K562 (cell line): ENCODE data around the gene SLC38A1. TPM values are rescaled to one million over a fixed set of nuclear protein-coding genes. Genes with fewer than 3 reads are reported as not detected.

Experiments used
- ATAC-seq: fragments of 200-7000 bp; cut with Tn5 transposase; 3 replicates; pipeline ENCODE4 v1.9.1; 2020; ENCODE audit warnings: moderate library complexity
- BruUV-seq: library from RNA; stranded (reverse); fragments of 400-500 nt; replicated peaks from 2 replicates; lab custom pipeline; 2021; lab: Mats Ljungman, UMichigan
- CTCF ChIA-PET: fragments of 300-600 bp; formaldehyde crosslinking; extraction: SDS; loops from one replicate; lab custom pipeline; 2021; ENCODE audit warnings: low intra/inter-chr PET ratio; lab: Yijun Ruan, JAX
- POLR2A ChIA-PET: fragments of 300-600, 350-650 bp; sonication (Branson Sonifier 250); formaldehyde crosslinking; extraction: SDS; loops from one replicate; lab custom pipeline; 2021; ENCODE audit warnings: antibody characterized with exemption, inconsistent platforms; lab: Yijun Ruan, JAX
- DNase-seq, 4 experiments: peaks; one replicate each; pipeline versions ENCODE4 v3.0.0 to v3.0.0-alpha.2; 2011 to 2018; ENCODE audit warnings: low spot score in 3 of 4, mixed read lengths in 3 of 4; ENCODE audit errors: extremely low read depth in 1 of 4
- FAIRE-seq: peaks from 2 replicates; lab custom pipeline; 2011; peaks lifted over from hg19 to GRCh38; lab: Jason Lieb, UNC
- H2AFZ ChIP-seq: 2 replicates; pipeline ENCODE4 v1.6.0; 2011; ENCODE audit warnings: low read depth, low read length, control low read depth, inconsistent platforms
- H3K27ac ChIP-seq: fragments of 200-600 bp; 3 replicates; pipeline ENCODE4 v1.8.0; 2011; ENCODE audit warnings: low read depth, mild to moderate bottlenecking, control low read depth, inconsistent platforms, low read length, moderate library complexity, mixed read lengths; ENCODE audit errors: extremely low read depth
- H3K27me3 ChIP-seq, 2 experiments: fragments of 300-600 bp in 1 of 2; 2 replicates in 1 of 2; 3 replicates in 1 of 2; pipeline versions ENCODE4 v1.6.0 to v1.8.0; 2011; ENCODE audit warnings: inconsistent platforms in 2 of 2, low read length in 2 of 2, mild to moderate bottlenecking in 1 of 2, mixed read lengths in 1 of 2, moderate library complexity in 1 of 2; ENCODE audit not compliant: control insufficient read depth in 2 of 2, insufficient read depth in 2 of 2
- H3K36me3 ChIP-seq: fragments of 300-600 bp; 3 replicates; pipeline ENCODE4 v1.8.0; 2011; ENCODE audit warnings: mild to moderate bottlenecking, low read length, inconsistent platforms; ENCODE audit not compliant: control insufficient read depth, insufficient read depth
- H3K4me1 ChIP-seq, 2 experiments: fragments of 200-600 bp in 1 of 2; replicated peaks in 1 of 2; 2 replicates in 1 of 2; 3 replicates in 1 of 2; pipeline versions ENCODE4 v1.5.1 to v1.8.0; 2011; ENCODE audit warnings: inconsistent platforms in 2 of 2, low read length in 2 of 2, mild to moderate bottlenecking in 1 of 2, mixed read lengths in 1 of 2, moderate library complexity in 1 of 2; ENCODE audit not compliant: control insufficient read depth in 2 of 2, insufficient read depth in 2 of 2
- H3K4me2 ChIP-seq: 2 replicates; pipeline ENCODE4 v1.6.1; 2011; ENCODE audit warnings: low read length, control low read depth, inconsistent platforms, mixed read lengths; ENCODE audit not compliant: insufficient read depth
- H3K4me3 ChIP-seq: fragments of 200-600 bp; sonication (generic), shearing (Covaris generic); 2 replicates; pipeline ENCODE4 v1.5.1; 2016; ENCODE audit warnings: control low read depth, inconsistent platforms
- H3K79me2 ChIP-seq: fragments of 200-600 bp; 3 replicates; pipeline ENCODE4 v1.8.0; 2011; ENCODE audit warnings: low read length, inconsistent platforms; ENCODE audit not compliant: control insufficient read depth, insufficient read depth
- H3K9ac ChIP-seq, 2 experiments: 2 replicates each; pipeline versions ENCODE4 v1.6.0 to v1.6.1; 2011; ENCODE audit warnings: low read depth in 2 of 2, low read length in 2 of 2, control low read depth in 1 of 2, inconsistent platforms in 1 of 2, mild to moderate bottlenecking in 1 of 2, mixed read lengths in 1 of 2; ENCODE audit not compliant: insufficient read depth in 1 of 2
- H3K9me1 ChIP-seq: one replicate; pipeline ENCODE4 v1.6.0; 2011; ENCODE audit warnings: inconsistent platforms, mild to moderate bottlenecking, low read length, moderate library complexity; ENCODE audit not compliant: control insufficient read depth, insufficient read depth
- H3K9me3 ChIP-seq: replicated peaks from 2 replicates; pipeline ENCODE4 v1.5.1; 2011; ENCODE audit warnings: low read depth, low read length, inconsistent platforms; ENCODE audit not compliant: control insufficient read depth, insufficient read depth
- H4K20me1 ChIP-seq: replicated peaks from 2 replicates; pipeline ENCODE4 v1.6.1; 2011; ENCODE audit warnings: low read length, inconsistent platforms, mixed read lengths; ENCODE audit not compliant: control insufficient read depth, insufficient read depth
- CHD4 ChIP-seq: fragments of 200-600 bp; sonication (generic); IDR thresholded peaks from 3 replicates; pipeline ENCODE4 v1.6.1; 2012; ENCODE audit warnings: low read depth, mild to moderate bottlenecking, mixed read lengths, low read length, inconsistent platforms; ENCODE audit not compliant: insufficient read depth, insufficient replicate concordance, poor library complexity, severe bottlenecking
- EWSR1 ChIP-seq: fragments of 450-650 bp; IDR thresholded peaks from 2 replicates; pipeline ENCODE4 v1.6.1; 2018; ENCODE audit warnings: borderline replicate concordance, mild to moderate bottlenecking, low read depth, moderate library complexity; ENCODE audit not compliant: partially characterized antibody
- HDAC1 ChIP-seq, 2 experiments: fragments of 450-650 bp; IDR thresholded peaks; 2 replicates each; pipeline ENCODE4 v1.6.1; 2016 to 2017; ENCODE audit warnings: inconsistent platforms in 1 of 2, mild to moderate bottlenecking in 1 of 2, moderate library complexity in 1 of 2
- HMBOX1 ChIP-seq: sonication (generic); IDR thresholded peaks from 2 replicates; pipeline ENCODE4 v1.6.1; 2016
- PHTF2 ChIP-seq: fragments of 250-450 bp; sonication (Bioruptor Pico); IDR thresholded peaks from 2 replicates; pipeline ENCODE4 v1.5.0; 2021; ENCODE audit warnings: mild to moderate bottlenecking
- SIN3B ChIP-seq: fragments of 450-650 bp; IDR thresholded peaks from 2 replicates; pipeline ENCODE4 v1.6.1; 2017; ENCODE audit warnings: low read depth, mild to moderate bottlenecking, moderate library complexity
- ZNF274 ChIP-seq: IDR thresholded peaks from 2 replicates; pipeline ENCODE4 v1.6.1; 2011; ENCODE audit warnings: low read depth, mild to moderate bottlenecking, low read length, moderate library complexity, borderline replicate concordance
- ZNF507 ChIP-seq: conservative IDR thresholded peaks from 2 replicates; pipeline ENCODE4 v1.6.1; 2017; ENCODE audit warnings: missing genetic modification characterization, missing compliant biosample characterization
- ZNF696 ChIP-seq: fragments of 250-450 bp; sonication (Bioruptor Pico); conservative IDR thresholded peaks from 2 replicates; pipeline ENCODE4 v1.4.0; 2020; ENCODE audit warnings: mild to moderate bottlenecking, moderate library complexity
- WGBS: fragments of 100-300 bp; shearing (Covaris generic); methylation state at CpG from one replicate; pipeline ENCODE4 v1.1.6; 2016; ENCODE audit warnings: low coverage, mixed read lengths; ENCODE audit not compliant: insufficient coverage; ENCODE audit errors: missing lambda C conversion rate; 5-methylcytosine and 5-hydroxymethylcytosine counted together
- in situ Hi-C: fragments of 300-500 bp; cut with MboI; formaldehyde crosslinking; loops from 4 replicates; pipeline ENCODE4 v1.15.0; 2018; ENCODE audit warnings: inconsistent platforms, mixed read lengths
- intact Hi-C: fragments of 100-400 bp; cut with micrococcal nuclease; formaldehyde crosslinking; loops from 2 replicates; pipeline ENCODE4 v1.14.2; 2022
- polyA plus RNA-seq, 8 experiments: library from polyadenylated mRNA; depleted of rRNA in 4 of 8; stranded (reverse) in 5 of 8; unstranded in 3 of 8; fragments of >200 nt; fragmentation: Nextera tagmentation in 2 of 8; fragmentation: Illumina TruSeq in 1 of 8; extraction: Ambion mirVana in 2 of 8; extraction: Trizol in 1 of 8; gene quantifications; 2 replicates each; pipeline versions ENCODE4 v1.2.1 to v1.2.3, GENCODE V29; 2011 to 2014; ENCODE audit warnings: inconsistent platforms in 1 of 8, missing spikeins in 1 of 8
- total RNA-seq, 7 experiments: library from RNA; depleted of rRNA in 6 of 7; stranded (reverse); fragments of >200 nt in 6 of 7; fragmentation: Illumina TruSeq in 2 of 7; extraction: Trizol in 2 of 7; gene quantifications; 2 replicates each; pipeline versions ENCODE4 v1.2.1 to v1.2.3, GENCODE V29; 2011 to 2021; ENCODE audit warnings: low replicate concordance in 1 of 7
- TF ChIP-seq, protein P1 (sequence below): fragments of 450-650 bp; IDR thresholded peaks from one replicate; pipeline ENCODE4 v1.6.1; 2018; ENCODE audit warnings: mild to moderate bottlenecking, moderate library complexity; ENCODE audit not compliant: partially characterized antibody

SLC38A1 gene
- total and polyA plus RNA-seq, 9 of the 15 experiments (the other 6 are each of a cell fraction or from before 2014, with no cell fraction given) = 51.9 to 112 (median 75.0) TPM

DNA sequence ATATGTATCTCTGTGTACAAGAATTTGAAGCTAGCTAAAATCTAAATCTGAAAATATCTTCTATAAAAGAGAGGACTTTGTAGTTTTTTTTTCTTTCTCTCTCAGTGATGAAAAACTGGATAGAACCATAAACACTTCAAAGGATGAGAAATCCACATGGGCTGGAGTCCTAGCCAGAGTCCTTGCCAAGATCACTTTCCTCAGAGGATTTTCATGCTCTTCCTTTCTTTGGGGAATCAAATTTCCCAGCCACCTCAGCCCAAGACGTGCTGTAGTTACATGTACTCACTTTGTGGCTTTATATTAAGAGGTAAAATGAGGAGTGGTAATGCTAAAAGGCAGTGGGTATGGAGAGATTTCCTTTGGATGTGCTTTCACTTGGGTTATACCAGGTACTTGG lies 110.3 kb downstream of the SLC38A1 start (continued):
- TF ChIP-seq, protein P1, sequence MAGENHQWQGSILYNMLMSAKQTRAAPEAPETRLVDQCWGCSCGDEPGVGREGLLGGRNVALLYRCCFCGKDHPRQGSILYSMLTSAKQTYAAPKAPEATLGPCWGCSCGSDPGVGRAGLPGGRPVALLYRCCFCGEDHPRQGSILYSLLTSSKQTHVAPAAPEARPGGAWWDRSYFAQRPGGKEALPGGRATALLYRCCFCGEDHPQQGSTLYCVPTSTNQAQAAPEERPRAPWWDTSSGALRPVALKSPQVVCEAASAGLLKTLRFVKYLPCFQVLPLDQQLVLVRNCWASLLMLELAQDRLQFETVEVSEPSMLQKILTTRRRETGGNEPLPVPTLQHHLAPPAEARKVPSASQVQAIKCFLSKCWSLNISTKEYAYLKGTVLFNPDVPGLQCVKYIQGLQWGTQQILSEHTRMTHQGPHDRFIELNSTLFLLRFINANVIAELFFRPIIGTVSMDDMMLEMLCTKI = no peak
- no peak for TF ChIP-seq ZNF507 (tag)

DNA sequence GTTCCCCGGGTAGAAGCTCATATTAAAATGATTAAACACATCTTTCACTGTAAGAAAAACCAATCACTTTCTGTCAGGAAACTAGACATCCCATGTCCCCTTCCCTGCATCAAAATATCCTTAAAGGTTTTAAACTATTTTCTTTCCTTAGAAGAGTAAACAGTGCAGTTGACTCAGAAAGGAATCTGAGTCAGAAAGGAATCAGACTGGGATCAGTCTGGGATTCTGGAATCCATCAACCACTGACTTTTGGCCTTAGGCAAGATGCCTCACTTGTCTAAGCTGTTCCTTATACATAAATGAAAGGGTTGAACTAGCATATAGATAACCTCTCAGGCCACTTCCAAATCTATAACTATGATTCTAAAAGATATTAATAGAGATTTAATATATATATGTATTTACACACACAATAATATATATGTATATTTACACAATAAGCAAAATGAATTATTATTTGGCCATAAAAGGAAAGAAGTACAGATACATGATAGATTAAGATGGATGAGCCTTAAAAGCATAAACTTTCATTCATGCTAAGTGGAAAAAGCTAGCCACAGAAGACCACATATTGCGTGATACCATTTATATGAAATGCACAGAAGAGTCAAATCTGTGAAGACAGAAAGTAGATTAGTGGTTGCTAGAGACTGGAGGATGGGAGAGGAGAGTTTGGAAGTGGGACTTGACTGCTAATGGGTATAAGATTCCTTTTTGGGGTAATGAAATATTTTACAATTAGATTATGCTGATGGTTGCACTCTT lies 114.4 kb downstream of the SLC38A1 start:
- H3K27ac ChIP-seq = no peak overlapping the region
- H3K9me3 ChIP-seq = peaks cover 2% of the 10 kb centered on the region; the same call in 1 of the 2 replicates
- H3K9me1 ChIP-seq = no peaks in the 10 kb centered on the region
- intact Hi-C loops = loop anchor here (5.0 to 10.0 kb wide), 2 partner anchors 523 to 780 kb away; no protein-coding TSS in a partner anchor
- H3K4me3 ChIP-seq = no peak overlapping the region
- H4K20me1 ChIP-seq = no peaks in the 10 kb centered on the region
- H3K79me2 ChIP-seq = no peaks in the 10 kb centered on the region
- H3K9ac ChIP-seq = no peak overlapping the region
- no peaks in the 10 kb centered on the region for H3K36me3 ChIP-seq
- CTCF ChIA-PET = no interaction called here
- in situ Hi-C loops = no loop called here
- H2AFZ ChIP-seq = no peak overlapping the region
- FAIRE-seq = no peak
- ATAC-seq = no peak
- H3K27me3 ChIP-seq = no peaks in the 10 kb centered on the region
- POLR2A ChIA-PET = interaction anchor here (0.7 kb wide), 1 partner anchor 82 kb away, joined by 3 read pairs; no protein-coding TSS in a partner anchor
- no peak overlapping the region for H3K4me2 ChIP-seq
- WGBS = 11% methylated on average over 2 of the region's 2 CpGs
- no TSS peak for BruUV-seq
- H3K4me1 ChIP-seq = no peaks in the 10 kb centered on the region; a peak in 1 of 5 replicates
- DNase-seq = no peak
- TF ChIP-seq ZNF274 (no peak), HDAC1 (IDR thresholded peaks at IDR 0.05) (no peak), CHD4 (no peak), EWSR1 (no peak), PHTF2 (CRISPR knock-in tag) (no peak), ZNF696 (no peak), HMBOX1 (no peak), SIN3B (no peak)
- TF ChIP-seq, all 486 proteins: peak for 0
